HG02759 (cell line): ENCODE measurements around the gene HYLS1.
"Not testable (repeated sequence)": the region's sequence is repeated elsewhere in the genome, so short reads cannot be mapped to it uniquely, and the experiment has no call there.

Source experiments
- ATAC-seq: cut with Tn5 transposase; IDR thresholded peaks from one replicate; pipeline ENCODE4 v1.9.1; 2021; ENCODE audit warnings: mild to moderate bottlenecking, moderate library complexity; ENCODE audit not compliant: unreplicated experiment

The HYLS1 gene

GRCh38 chr11:125887373-125888324 is at the start of gene HYLS1:
Gene HYLS1 (plus strand): TSS chr11:125887668. CDS start chr11:125899369, 11,701 bp downstream.
- ATAC-seq, result peak; percentile 87

- ATAC-seq, result no peak
Observed at GRCh38 chr11:125842321-125842948, 45.0 kb upstream of the HYLS1 start.

- ATAC-seq, result no peak
Observed at GRCh38 chr11:125846188-125846587, 41.3 kb upstream of the HYLS1 start.

GRCh38 chr11:125857670-125858069 is 29.8 kb upstream of the HYLS1 start:
- ATAC-seq, result not testable (repeated sequence)

GRCh38 chr11:125862786-125863185 is 24.7 kb upstream of the HYLS1 start:
- ATAC-seq, result not testable (repeated sequence)

- not testable (repeated sequence) for ATAC-seq
Observed at GRCh38 chr11:125865354-125865753, 22.1 kb upstream of the HYLS1 start.

GRCh38 chr11:125869521-125869920 is 17.9 kb upstream of the HYLS1 start:
- no peak for ATAC-seq

- ATAC-seq, result no peak
Observed at GRCh38 chr11:125871391-125872137, 15.9 kb upstream of the HYLS1 start.

GRCh38 chr11:125872138-125872491 is 15.4 kb upstream of the HYLS1 start:
- ATAC-seq, result no peak

- ATAC-seq, result no peak
Observed at GRCh38 chr11:125873881-125874555, 13.4 kb upstream of the HYLS1 start.

GRCh38 chr11:125874556-125875124 is 12.8 kb upstream of the HYLS1 start:
- ATAC-seq, result no peak

- no peak for ATAC-seq
Observed at GRCh38 chr11:125881291-125881690, 6.2 kb upstream of the HYLS1 start.

- no peak for ATAC-seq
Observed at GRCh38 chr11:125883375-125883774, 4.1 kb upstream of the HYLS1 start.

GRCh38 chr11:125886997-125887372 is 483 bp upstream of the HYLS1 start:
- ATAC-seq, result peak; percentile 35

GRCh38 chr11:125890447-125891100 is 3.1 kb downstream of the HYLS1 start:
- ATAC-seq, result no peak

GRCh38 chr11:125892071-125892470 is 4.6 kb downstream of the HYLS1 start:
- no peak for ATAC-seq

GRCh38 chr11:125892994-125893393 is 5.5 kb downstream of the HYLS1 start:
- ATAC-seq, result no peak

- ATAC-seq, result no peak
Observed at GRCh38 chr11:125901872-125902271, 14.4 kb downstream of the HYLS1 start.

GRCh38 chr11:125902277-125902926 is 14.9 kb downstream of the HYLS1 start:
- no peak for ATAC-seq
